ENCODE data around the gene OSBPL8. TPM values are rescaled to one million over a fixed set of nuclear protein-coding genes. Genes with fewer than 3 reads are reported as not detected.

Gene OSBPL8
- total and polyA plus RNA-seq, 9 of the 15 experiments (the other 6 are each of a cell fraction or from before 2014, with no cell fraction given) = 17.4 to 82.7 (median 42.8) TPM

DNA sequence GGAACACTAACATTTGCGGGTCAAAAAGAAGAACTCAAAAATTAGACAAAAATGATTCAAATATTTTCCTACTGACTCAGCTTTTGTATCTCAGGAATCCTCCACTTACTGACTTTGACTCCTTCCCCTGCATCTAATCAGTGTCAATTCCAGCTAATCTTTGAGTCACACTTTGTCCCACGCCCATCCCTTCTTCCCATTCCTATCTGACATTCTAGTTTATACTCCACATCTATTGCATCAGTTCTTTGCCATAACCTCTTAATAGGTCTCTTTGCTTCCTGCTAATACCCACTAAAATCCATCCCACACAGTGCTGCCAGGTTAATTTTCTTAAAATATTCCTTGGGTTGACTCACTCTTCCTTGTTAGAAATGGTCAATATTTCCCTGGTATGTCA lies 230.4 kb downstream of the OSBPL8 start (continued):
- TF ChIP-seq, protein P1, sequence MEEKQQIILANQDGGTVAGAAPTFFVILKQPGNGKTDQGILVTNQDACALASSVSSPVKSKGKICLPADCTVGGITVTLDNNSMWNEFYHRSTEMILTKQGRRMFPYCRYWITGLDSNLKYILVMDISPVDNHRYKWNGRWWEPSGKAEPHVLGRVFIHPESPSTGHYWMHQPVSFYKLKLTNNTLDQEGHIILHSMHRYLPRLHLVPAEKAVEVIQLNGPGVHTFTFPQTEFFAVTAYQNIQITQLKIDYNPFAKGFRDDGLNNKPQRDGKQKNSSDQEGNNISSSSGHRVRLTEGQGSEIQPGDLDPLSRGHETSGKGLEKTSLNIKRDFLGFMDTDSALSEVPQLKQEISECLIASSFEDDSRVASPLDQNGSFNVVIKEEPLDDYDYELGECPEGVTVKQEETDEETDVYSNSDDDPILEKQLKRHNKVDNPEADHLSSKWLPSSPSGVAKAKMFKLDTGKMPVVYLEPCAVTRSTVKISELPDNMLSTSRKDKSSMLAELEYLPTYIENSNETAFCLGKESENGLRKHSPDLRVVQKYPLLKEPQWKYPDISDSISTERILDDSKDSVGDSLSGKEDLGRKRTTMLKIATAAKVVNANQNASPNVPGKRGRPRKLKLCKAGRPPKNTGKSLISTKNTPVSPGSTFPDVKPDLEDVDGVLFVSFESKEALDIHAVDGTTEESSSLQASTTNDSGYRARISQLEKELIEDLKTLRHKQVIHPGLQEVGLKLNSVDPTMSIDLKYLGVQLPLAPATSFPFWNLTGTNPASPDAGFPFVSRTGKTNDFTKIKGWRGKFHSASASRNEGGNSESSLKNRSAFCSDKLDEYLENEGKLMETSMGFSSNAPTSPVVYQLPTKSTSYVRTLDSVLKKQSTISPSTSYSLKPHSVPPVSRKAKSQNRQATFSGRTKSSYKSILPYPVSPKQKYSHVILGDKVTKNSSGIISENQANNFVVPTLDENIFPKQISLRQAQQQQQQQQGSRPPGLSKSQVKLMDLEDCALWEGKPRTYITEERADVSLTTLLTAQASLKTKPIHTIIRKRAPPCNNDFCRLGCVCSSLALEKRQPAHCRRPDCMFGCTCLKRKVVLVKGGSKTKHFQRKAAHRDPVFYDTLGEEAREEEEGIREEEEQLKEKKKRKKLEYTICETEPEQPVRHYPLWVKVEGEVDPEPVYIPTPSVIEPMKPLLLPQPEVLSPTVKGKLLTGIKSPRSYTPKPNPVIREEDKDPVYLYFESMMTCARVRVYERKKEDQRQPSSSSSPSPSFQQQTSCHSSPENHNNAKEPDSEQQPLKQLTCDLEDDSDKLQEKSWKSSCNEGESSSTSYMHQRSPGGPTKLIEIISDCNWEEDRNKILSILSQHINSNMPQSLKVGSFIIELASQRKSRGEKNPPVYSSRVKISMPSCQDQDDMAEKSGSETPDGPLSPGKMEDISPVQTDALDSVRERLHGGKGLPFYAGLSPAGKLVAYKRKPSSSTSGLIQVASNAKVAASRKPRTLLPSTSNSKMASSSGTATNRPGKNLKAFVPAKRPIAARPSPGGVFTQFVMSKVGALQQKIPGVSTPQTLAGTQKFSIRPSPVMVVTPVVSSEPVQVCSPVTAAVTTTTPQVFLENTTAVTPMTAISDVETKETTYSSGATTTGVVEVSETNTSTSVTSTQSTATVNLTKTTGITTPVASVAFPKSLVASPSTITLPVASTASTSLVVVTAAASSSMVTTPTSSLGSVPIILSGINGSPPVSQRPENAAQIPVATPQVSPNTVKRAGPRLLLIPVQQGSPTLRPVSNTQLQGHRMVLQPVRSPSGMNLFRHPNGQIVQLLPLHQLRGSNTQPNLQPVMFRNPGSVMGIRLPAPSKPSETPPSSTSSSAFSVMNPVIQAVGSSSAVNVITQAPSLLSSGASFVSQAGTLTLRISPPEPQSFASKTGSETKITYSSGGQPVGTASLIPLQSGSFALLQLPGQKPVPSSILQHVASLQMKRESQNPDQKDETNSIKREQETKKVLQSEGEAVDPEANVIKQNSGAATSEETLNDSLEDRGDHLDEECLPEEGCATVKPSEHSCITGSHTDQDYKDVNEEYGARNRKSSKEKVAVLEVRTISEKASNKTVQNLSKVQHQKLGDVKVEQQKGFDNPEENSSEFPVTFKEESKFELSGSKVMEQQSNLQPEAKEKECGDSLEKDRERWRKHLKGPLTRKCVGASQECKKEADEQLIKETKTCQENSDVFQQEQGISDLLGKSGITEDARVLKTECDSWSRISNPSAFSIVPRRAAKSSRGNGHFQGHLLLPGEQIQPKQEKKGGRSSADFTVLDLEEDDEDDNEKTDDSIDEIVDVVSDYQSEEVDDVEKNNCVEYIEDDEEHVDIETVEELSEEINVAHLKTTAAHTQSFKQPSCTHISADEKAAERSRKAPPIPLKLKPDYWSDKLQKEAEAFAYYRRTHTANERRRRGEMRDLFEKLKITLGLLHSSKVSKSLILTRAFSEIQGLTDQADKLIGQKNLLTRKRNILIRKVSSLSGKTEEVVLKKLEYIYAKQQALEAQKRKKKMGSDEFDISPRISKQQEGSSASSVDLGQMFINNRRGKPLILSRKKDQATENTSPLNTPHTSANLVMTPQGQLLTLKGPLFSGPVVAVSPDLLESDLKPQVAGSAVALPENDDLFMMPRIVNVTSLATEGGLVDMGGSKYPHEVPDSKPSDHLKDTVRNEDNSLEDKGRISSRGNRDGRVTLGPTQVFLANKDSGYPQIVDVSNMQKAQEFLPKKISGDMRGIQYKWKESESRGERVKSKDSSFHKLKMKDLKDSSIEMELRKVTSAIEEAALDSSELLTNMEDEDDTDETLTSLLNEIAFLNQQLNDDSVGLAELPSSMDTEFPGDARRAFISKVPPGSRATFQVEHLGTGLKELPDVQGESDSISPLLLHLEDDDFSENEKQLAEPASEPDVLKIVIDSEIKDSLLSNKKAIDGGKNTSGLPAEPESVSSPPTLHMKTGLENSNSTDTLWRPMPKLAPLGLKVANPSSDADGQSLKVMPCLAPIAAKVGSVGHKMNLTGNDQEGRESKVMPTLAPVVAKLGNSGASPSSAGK (IDR thresholded peaks at IDR 0.05) = no peak
- TF ChIP-seq HDAC6 (IDR thresholded peaks at IDR 0.05; ENCODE audit: low read depth, low read length) (no peak), HES1 (IDR thresholded peaks at IDR 0.05; ENCODE audit: low read depth) (no peak), KLF1 (tag; IDR thresholded peaks at IDR 0.05) (0 out of 2 replicates have a peak, but pooled peaks have one; percentile 24), MEIS2 (IDR thresholded peaks at IDR 0.05; ENCODE audit: partially characterized antibody) (peak; percentile 45), ATF7 (IDR thresholded peaks at IDR 0.05) (0 out of 2 replicates have a peak, but pooled peaks have one; percentile 20), ZNF408 (CRISPR knock-in tag; IDR thresholded peaks at IDR 0.05; ENCODE audit: low read depth) (no peak), TCF3 (CRISPR knock-in tag; IDR thresholded peaks at IDR 0.05) (peak; percentile 64)
- TF ChIP-seq, protein P2, sequence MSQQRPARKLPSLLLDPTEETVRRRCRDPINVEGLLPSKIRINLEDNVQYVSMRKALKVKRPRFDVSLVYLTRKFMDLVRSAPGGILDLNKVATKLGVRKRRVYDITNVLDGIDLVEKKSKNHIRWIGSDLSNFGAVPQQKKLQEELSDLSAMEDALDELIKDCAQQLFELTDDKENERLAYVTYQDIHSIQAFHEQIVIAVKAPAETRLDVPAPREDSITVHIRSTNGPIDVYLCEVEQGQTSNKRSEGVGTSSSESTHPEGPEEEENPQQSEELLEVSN (IDR thresholded peaks at IDR 0.05; ENCODE audit: borderline replicate concordance in 1 of 2, extremely low read depth in 1 of 2, insufficient read depth in 1 of 2, insufficient read length in 1 of 2, low read depth in 1 of 2, low read length in 1 of 2, poor library complexity in 1 of 2, severe bottlenecking in 1 of 2) = no peak
- TF ChIP-seq, protein P3, sequence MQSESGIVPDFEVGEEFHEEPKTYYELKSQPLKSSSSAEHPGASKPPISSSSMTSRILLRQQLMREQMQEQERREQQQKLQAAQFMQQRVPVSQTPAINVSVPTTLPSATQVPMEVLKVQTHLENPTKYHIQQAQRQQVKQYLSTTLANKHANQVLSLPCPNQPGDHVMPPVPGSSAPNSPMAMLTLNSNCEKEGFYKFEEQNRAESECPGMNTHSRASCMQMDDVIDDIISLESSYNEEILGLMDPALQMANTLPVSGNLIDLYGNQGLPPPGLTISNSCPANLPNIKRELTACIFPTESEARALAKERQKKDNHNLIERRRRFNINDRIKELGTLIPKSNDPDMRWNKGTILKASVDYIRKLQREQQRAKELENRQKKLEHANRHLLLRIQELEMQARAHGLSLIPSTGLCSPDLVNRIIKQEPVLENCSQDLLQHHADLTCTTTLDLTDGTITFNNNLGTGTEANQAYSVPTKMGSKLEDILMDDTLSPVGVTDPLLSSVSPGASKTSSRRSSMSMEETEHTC (IDR thresholded peaks at IDR 0.05) = no peak
- TF ChIP-seq, protein P4, sequence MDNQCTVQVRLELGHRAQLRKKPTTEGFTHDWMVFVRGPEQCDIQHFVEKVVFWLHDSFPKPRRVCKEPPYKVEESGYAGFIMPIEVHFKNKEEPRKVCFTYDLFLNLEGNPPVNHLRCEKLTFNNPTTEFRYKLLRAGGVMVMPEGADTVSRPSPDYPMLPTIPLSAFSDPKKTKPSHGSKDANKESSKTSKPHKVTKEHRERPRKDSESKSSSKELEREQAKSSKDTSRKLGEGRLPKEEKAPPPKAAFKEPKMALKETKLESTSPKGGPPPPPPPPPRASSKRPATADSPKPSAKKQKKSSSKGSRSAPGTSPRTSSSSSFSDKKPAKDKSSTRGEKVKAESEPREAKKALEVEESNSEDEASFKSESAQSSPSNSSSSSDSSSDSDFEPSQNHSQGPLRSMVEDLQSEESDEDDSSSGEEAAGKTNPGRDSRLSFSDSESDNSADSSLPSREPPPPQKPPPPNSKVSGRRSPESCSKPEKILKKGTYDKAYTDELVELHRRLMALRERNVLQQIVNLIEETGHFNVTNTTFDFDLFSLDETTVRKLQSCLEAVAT (IDR thresholded peaks at IDR 0.05) = no peak
